Measurements from ENCODE around the gene RNF208.
"Not testable (repeated sequence)": the region's sequence is repeated elsewhere in the genome, so short reads cannot be mapped to it uniquely, and the experiment has no call there.

The RNF208 gene

DNA sequence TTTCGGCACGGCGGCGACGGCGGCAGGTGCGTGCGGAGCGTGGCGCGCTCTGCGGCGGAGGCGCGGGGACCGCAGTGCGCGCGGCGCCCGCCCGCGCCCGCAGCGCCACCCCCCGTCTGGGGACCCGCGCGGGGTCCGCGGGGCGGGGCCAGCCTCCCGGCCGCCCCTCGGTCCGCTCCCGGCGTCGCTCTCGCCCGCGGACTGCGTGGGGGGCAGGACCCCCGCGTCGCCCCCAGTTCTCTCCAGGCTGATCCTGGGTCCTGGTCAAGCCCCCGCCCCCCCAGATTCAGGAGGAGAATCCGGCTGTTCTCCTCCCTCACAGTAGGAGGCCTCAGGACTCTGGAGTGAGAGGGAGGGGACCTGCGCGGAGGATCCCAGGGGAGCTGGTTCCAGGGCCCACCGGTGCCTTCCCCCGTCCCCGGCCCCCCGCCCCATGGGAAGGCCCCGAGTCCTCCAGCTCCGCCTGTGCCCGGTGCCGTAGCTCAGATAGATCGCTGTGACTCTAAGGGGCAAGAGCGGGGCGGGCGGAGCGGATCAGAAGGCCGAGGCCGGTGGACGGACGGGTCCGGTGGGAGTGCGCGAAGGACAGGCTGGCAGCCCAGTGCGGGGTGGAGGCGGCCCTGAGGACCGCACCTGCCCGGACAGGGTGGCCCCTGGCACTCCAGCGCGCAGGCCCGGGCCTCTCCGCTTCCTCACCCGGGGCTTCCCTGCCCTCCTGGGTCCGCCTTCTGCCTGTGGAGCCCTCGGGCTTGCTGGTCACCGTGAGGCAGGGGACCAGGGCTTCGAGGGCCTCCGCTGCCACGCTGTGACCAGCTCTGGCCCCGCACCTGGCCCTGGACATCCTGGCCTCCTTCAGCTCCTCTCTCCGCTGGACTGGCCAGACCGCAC lies at the start of gene RNF208:
Gene RNF208, minus strand, starts transcription at position 51 of the 888 bp plus-strand sequence. CDS start 1,028 bp downstream, outside the sequence.
- peak; percentile 46 for DNase-seq

- no peak for DNase-seq
Measured at GRCh38 chr9:137271696-137272076, 49.6 kb upstream of the RNF208 start.

- peak; percentile 51 for DNase-seq
Measured at GRCh38 chr9:137270929-137271695, 49.1 kb upstream of the RNF208 start.

GRCh38 chr9:137269231-137269772 lies 47.3 kb upstream of the RNF208 start:
- no peak for DNase-seq

GRCh38 chr9:137268538-137269201 lies 46.6 kb upstream of the RNF208 start:
- DNase-seq = no peak

DNA sequence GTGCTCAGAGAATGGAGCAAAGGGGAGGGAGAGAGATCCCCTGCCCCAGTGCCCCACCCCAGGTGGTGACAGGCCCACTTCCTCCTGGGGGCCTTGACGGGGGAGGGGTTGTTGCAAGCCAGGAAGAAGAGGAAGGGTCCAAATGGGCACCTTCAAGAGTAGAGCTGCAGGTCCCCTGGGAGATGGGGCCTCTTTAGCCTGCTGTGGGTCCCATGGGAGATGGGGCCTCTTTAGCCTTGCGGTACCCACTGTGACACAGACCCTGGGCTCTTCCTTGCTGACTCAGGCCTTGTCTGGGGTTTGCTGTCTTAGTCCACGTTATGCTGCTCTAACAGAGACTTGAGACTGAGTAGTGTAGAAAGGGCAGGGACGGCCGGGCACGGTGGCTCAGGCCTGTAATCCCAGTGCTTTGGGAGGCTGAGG lies 45.9 kb upstream of the RNF208 start:
- DNase-seq = no peak

- no peak for DNase-seq
Measured at GRCh38 chr9:137266585-137267453, 44.8 kb upstream of the RNF208 start.

DNA sequence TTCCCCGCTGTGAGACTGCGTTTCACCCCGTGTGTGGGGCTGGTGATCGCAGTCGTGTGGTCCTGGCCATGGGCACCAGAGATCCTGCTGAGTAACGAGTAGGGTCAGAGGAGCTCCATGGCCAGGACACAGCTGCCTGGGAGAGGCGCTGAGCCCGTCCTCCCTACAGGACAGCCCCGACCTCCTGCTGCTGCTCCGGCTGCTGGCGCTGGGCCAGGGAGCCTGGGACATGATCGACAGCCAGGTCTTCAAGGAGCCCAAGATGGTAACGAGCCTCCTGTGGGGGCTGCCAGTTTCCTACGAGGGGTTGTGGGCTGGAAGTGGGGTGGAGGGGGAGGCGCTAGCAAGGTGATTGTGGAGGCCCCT lies 44.1 kb upstream of the RNF208 start:
- DNase-seq = no peak

- DNase-seq = no peak
Measured at GRCh38 chr9:137265496-137266161, 43.6 kb upstream of the RNF208 start.

GRCh38 chr9:137264067-137264466 lies 42.0 kb upstream of the RNF208 start:
- DNase-seq = no peak

DNA sequence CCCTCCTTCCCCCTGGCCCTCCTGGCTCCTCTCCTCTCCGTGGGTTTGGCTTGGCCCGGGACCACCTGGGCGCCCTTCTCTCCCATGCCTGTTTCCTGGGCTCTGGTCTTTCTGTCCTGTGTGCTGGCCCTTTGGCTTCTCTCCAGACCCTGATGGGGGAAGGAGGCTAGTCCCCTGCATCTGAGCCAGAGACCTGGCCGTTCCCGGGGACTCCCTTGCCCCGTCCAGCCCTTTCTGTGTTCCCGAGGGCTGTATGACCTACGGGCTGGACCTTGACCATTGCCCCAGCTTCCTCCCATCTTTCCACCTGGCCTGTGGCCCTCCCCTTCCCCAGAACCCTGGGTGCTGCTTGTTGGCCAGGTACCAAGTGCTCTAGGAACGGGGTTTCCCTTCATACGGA lies 41.5 kb upstream of the RNF208 start:
- DNase-seq = no peak

DNA sequence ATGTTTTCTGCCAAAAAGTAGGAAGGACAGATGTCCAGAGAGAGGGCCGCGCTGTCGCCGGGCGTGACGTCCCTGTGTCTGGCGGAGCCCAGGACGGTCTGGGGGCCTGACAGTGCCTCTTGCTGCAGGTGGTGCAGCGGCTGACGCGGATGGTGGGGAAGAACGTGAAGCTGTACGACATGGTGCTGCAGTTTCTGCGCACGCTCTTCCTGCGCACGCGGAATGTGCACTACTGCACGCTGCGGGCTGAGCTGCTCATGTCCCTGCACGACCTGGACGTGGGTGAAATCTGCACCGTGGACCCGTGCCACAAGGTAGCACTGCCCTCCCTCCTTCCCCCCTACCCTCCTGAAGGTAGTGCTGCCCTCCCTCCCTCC lies 40.9 kb upstream of the RNF208 start:
- no peak for DNase-seq

DNA sequence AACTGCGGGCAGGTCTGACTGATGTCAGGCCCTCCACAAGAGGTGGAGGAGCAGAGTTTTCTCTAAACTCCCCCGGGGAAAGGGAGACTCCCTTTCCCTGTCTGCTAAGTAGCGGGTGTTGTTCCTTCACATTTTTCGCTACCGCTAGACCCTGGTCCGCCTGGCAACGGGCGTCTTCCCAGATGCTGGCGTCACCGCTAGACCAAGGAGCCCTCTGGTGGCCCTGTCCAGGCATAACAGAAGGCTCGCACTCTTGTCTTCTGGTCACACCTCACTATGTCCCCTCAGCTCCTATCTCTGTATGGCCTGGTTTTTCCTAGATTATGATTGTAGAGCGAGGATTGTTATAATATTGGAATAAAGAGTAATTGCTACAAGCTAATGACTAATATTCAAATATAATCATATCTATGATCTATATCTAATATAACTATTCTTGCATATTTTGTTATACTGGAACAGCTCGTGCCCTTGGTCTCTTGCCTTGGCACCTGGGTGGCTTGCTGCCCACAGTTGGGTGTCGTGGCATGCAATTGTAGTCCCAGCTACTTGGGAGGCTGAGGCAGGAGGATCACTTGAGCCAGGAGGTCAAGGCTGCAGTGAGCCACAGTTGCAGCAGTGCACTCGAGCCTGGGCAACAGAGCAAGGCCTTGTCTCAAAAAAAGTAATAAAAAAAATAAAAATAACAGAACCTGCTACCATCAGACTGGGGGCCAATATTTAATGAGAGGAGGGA lies 40.3 kb upstream of the RNF208 start:
- not testable (repeated sequence) for DNase-seq

DNA sequence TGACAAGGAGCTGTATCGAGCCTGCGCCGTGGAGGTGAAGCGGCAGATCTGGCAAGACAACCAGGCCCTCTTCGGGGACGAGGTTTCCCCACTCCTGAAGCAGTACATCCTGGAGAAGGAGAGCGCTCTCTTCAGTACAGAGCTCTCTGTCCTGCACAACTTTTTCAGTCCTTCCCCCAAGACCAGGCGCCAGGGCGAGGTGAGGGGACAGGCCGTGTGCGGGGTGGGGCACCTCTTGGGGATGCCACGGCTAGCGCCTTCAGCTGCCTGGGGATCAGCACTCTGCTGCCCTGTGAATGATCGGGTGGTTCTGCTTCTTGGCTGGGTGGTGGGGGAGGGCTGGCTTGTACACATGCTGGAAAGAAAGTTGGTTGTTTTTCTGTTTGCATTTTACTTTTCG lies 34.8 kb upstream of the RNF208 start:
- no peak for DNase-seq

GRCh38 chr9:137256362-137256761 lies 34.3 kb upstream of the RNF208 start:
- DNase-seq = no peak

DNA sequence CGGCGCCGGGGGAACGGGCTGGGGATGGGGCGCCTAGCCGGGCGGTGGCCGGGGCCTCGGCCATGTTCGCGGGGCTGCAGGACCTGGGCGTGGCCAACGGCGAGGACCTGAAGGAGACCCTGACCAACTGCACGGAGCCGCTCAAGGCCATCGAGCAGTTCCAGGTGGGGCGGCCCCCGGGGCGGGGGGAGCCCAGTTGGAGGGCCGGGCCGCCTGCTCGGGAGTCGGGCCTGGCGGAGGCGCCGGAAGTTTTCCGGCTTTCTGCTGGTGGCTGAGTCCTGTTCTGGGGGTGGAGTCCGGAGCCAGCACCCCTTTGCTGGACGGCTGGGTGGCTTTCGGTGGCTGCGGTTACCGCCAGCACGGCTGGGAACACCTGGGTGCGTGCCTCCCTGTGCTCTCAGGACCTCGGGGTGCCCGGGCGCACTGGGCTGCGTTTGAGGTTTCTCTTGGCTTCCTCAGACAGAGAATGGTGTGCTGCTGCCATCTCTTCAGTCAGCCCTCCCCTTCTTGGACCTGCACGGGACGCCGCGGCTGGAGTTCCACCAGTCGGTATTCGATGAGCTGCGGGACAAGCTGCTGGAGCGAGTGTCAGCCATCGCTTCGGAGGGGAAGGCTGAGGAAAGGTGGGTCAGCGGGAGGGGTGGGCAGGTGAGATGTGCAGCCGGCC lies 33.5 kb upstream of the RNF208 start:
- DNase-seq = no peak

GRCh38 chr9:137254624-137255447 lies 32.8 kb upstream of the RNF208 start, which contains the start of gene NELFB:
Gene NELFB, plus strand, starts transcription at chr9:137255327.
- DNase-seq = peak; percentile 99

GRCh38 chr9:137253717-137254623 lies 31.9 kb upstream of the RNF208 start:
- no peak for DNase-seq
